Immature natural killer cell (primary cell): ENCODE measurements around the gene TLK2. TPM values are rescaled to one million over a fixed set of nuclear protein-coding genes. Genes with fewer than 3 reads are reported as not detected.
A peak's percentile ranks its signal among the peaks of the same experiment; 100 is the strongest.
"Not testable (repeated sequence)": the region's sequence is repeated elsewhere in the genome, so short reads cannot be mapped to it uniquely, and the experiment has no call there.

ENCODE experiments used
- DNase-seq, 3 donors: peaks; one replicate each; pipeline ENCODE4 v3.0.0; 2022; ENCODE audit warnings: mixed read lengths in 1 of 3
- H3K27ac Mint-ChIP-seq, 6 donors: one replicate each; pipeline ENCODE4 v1.8.0; 2020; ENCODE audit warnings: mixed read lengths in 6 of 6, mild to moderate bottlenecking in 5 of 6, inconsistent platforms in 4 of 6, moderate library complexity in 3 of 6
- H3K27me3 Mint-ChIP-seq, 3 donors: one replicate each; pipeline ENCODE4 v1.8.0; 2020 to 2021; ENCODE audit warnings: low read depth in 3 of 3, mild to moderate bottlenecking in 3 of 3, mixed read lengths in 3 of 3, moderate library complexity in 3 of 3, inconsistent platforms in 1 of 3
- H3K36me3 Mint-ChIP-seq, 3 donors: one replicate each; pipeline ENCODE4 v1.8.0; 2020; ENCODE audit warnings: mixed read lengths in 3 of 3, inconsistent platforms in 2 of 3, mild to moderate bottlenecking in 2 of 3
- H3K4me1 Mint-ChIP-seq, 2 donors: one replicate each; pipeline ENCODE4 v1.8.0; 2020; ENCODE audit warnings: inconsistent platforms in 2 of 2, mild to moderate bottlenecking in 2 of 2, mixed read lengths in 2 of 2, moderate library complexity in 1 of 2
- H3K4me3 Mint-ChIP-seq, 5 donors: one replicate each; pipeline ENCODE4 v1.8.0; 2020; ENCODE audit warnings: mild to moderate bottlenecking in 5 of 5, mixed read lengths in 5 of 5, inconsistent platforms in 3 of 5, moderate library complexity in 3 of 5
- H3K9me3 Mint-ChIP-seq, 6 donors: one replicate each; pipeline ENCODE4 v1.8.0; 2020; ENCODE audit warnings: mild to moderate bottlenecking in 6 of 6, mixed read lengths in 6 of 6, inconsistent platforms in 4 of 6, moderate library complexity in 3 of 6
- polyA plus RNA-seq, 3 donors: library from polyadenylated mRNA; unstranded; fragments of 300-500 nt; fragmentation: Illumina TruSeq; gene quantifications; one replicate each; pipeline ENCODE4 v1.2.3, GENCODE V29; 2021

Gene TLK2
- polyA plus RNA-seq, 3 donors from 2014 or later, result 6.4 to 19.7 (median 6.6) TPM

DNA sequence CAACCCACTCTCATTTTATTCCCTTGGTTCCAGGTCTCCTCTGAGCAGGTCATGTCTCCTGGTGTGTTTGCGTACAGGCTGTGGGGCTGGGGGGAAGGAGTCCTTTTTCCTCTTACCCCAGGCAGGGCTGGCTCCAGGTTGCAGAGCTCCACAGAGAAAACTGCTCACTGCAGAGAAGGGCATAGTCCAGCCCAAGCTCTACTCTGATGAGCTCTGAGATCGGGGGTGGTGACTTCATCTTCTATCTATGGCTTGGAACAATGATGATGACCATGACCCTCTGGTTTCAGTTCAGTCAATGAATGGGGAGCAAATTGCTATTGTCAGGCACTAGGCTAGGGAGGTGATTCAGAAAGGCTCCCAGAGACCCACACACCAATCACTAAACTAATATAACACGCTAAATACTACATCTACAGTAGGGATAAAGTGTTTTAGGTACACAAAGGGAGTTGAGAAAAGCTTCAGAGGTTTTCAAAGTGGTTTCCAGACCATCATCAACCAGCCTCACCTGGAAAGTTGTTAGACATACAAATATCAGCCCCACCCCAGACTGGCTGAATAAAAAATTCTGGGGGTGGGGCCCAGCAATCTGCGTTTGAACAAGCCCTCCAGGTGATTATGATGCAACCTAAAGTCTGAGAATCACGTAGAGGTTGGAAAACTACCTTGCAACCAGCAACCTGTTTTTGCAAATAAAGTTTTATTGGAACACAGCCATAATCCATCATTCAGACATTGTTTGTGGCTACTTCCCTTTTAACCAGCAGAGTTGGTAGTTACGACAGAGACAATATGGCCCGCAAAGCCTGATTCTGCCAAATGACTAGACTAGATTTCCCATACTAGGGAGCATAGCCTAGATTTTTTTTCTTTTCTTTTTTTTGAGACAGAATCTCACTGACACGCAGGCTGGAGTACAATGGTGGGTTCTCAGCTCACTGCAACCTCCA lies 5.3 kb upstream of the TLK2 start:
- not testable (repeated sequence) for H3K36me3 Mint-ChIP-seq, H3K9me3 Mint-ChIP-seq, DNase-seq, H3K4me1 Mint-ChIP-seq, H3K27me3 Mint-ChIP-seq, H3K4me3 Mint-ChIP-seq
- peak overlapping the region in 1 of 6 donors; percentile 29 for H3K27ac Mint-ChIP-seq

DNA sequence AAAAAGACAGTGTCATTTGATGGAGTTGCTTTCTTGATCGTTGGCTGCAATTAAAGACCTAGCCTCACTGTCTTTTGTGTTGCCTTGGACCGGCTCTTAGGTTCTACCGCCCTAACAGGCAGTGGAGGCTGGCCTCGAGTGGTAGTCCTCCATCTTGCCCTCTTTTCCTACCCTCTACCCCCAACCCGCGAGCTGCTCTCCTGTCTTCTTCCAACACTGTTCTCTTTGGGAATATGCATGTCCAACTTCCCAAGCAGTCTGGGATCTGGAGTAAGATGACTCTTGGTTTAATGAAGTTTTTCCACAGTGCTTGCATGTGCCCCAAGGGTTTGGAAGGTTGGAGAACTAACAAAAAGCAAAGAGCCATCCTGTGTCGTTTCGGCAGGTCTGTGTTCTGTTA lies 1.5 kb upstream of the TLK2 start:
- peak overlapping the region; percentile 82 to 93 (median 90) for H3K27ac Mint-ChIP-seq
- H3K36me3 Mint-ChIP-seq, H3K9me3 Mint-ChIP-seq, DNase-seq: not testable (repeated sequence)
- peaks cover 25 to 31% of the 10 kb centered on the region in 2 donors for H3K4me1 Mint-ChIP-seq
- peak overlapping the region; percentile 81 to 89 (median 85) for H3K4me3 Mint-ChIP-seq
- H3K27me3 Mint-ChIP-seq, result peaks cover 1 to 12% (median 3%) of the 10 kb centered on the region in 3 donors

DNA sequence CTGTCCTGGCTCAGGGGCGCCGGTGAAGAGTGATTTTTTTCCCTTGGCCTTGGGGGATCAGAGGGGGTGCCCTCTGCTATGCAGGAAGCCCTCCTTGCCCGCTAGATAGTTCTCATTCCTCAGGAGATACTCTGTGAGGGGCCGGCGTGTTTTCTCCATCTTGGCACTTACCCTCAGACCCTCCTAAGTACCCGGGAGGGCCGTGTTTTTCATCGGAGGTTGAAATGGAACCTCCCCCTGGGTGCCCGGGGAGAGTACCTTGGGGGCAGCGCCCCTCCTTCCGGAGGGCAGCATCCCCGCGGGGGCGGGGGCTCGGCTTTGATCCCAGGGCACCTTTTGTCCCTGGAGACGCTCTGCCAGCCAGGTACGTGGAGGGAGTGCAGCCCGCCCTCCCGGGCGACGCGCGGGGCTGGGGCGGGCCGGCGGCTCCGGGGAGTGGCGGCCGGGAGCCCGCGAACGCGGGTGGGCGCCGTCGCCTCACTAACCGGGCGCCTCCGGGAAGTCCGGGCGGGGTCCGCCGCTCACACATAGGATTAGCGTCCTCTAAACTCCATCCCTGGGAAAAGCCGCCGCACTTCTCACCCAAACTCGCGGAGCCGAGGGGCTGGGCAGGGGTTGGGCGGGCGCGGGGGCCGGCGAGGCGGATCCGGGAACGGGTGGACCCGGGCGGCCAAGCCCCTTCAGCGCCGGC lies 762 bp upstream of the TLK2 start:
- not testable (repeated sequence) for H3K9me3 Mint-ChIP-seq, H3K36me3 Mint-ChIP-seq
- peaks cover 28 to 37% of the 10 kb centered on the region in 2 donors for H3K4me1 Mint-ChIP-seq
- H3K27me3 Mint-ChIP-seq, result peaks cover 1 to 12% (median 3%) of the 10 kb centered on the region in 3 donors
- DNase-seq, result peak; percentile 38 to 45 (median 43)
- H3K27ac Mint-ChIP-seq, result peak overlapping the region; percentile 82 to 93 (median 90)
- H3K4me3 Mint-ChIP-seq, result peak overlapping the region; percentile 81 to 89 (median 85)

DNA sequence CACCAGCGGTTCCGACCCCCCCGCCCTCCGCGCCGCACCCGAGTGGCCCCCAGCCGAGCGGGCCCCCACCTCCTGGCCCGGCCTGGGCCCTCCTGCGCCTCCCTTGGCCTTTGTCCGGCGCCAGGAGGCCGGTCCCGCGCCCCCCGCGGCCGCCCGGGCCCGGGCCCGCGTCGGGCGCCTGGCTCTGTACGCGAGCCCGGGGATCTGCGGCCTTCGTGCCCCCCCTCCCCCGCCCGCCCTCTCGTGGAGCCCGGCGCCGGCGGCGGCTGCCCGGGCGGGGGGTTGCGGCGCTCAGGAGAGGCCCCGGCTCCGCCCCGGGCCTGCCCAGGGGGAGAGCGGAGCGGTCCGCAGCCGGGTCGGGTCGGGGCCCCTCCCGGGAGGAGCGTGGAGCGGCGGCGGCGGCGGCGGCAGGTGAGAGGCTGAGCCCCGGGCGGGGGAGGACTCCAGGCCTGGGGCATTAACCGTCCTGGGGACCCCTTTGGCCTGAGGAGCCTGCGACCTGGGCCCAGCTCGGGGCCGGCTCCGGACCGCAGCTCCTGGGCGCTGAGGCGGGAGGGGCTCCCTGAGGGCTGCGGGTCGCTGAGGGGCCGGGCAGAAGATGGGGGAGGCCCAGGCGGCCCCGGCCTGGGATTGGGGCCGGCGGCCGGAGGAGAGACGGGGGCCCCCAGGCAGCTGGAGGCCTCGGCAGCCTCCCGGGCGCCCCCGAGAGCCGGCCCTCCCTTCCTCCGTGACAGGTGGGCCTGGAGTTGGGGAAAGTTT lies 434 bp downstream of the TLK2 start:
- not testable (repeated sequence) for H3K36me3 Mint-ChIP-seq, H3K9me3 Mint-ChIP-seq
- Mint-ChIP-seq H3K27ac (peak overlapping the region in 2 of 6 donors; percentile 92 to 96), H3K4me1 (peaks cover 32 to 42% of the 10 kb centered on the region in 2 donors), H3K27me3 (peaks cover 1 to 12% (median 3%) of the 10 kb centered on the region in 3 donors), H3K4me3 (peak overlapping the region in 4 of 5 donors; percentile 23 to 88 (median 87))
- DNase-seq, result peak in 1 of 3 donors; percentile 58

DNA sequence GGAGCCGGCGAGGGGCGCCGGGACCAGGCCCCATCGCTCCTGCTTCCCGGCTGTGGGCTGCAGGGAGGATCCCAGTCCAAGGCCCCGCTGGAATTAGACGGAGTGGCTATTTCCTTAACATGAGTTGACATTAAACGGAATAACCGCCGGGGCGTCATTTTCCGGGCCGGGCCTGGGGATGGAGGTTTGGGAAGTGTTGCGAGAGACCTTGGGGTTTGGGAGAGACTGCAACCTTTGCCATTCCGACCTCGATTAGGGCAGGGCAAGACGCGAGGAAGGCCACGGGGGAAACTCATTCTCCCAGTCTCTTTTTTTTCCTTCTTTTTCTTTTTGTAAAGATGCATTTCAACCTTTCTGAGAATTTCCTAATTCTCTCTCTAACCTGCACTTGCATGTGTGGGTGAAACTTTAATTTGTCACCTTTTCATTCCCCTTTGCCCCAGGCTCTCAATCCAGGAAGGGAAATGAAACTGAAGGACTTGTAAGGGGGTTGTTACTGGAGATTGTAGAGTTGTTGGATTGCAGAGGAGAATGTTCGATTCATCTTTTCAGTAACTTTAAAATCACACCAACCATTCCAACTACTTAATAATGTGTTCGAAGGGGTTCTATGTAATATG lies 1.1 kb downstream of the TLK2 start:
- Mint-ChIP-seq H3K4me3 (peak overlapping the region; percentile 87 to 95 (median 88)), H3K27ac (peak overlapping the region; percentile 91 to 96 (median 94)), H3K27me3 (peaks cover 1 to 12% (median 3%) of the 10 kb centered on the region in 3 donors), H3K4me1 (peaks cover 32 to 43% of the 10 kb centered on the region in 2 donors)
- H3K9me3 Mint-ChIP-seq, H3K36me3 Mint-ChIP-seq: not testable (repeated sequence)
- peak in 1 of 3 donors; percentile 13 for DNase-seq

DNA sequence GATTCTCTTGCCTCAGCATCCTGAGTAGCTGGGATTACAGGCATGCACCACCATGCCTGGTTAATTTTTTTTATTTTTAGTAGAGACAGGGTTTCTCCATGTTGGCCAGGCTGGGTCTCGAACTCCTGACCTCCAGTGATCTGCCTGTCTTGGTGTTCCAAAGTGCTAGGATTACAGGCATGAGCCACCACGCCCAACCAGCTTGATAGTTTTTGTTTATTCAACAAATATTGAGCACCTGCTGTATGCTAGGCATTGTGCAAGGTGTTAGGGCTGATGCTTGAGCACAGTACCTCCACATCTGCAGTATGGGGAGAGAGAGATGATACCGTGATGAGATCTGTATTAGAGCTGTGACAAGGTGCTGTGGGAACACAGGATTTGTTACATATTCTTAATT lies 3.9 kb downstream of the TLK2 start:
- H3K4me3 Mint-ChIP-seq, result not testable (repeated sequence)

DNA sequence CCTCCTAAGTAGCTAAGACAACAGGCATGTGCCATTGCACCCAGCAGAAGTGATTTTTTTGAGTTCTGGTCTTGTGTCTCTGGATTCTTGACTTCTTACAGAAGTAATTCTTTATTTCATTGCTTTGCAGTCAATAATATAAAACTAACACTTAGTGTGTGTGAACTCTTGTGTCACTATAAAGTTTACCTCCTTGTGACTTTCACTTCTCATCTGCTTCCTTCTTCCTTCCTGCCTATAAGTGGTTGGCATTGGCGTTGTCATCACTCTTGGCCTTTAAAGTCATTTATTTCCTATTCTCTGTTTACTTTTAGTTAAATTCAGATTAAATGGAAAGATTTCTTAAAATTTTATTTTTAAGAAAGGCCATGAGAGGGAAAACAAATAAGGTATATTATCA lies 12.4 kb downstream of the TLK2 start:
- H3K36me3 Mint-ChIP-seq, H3K27me3 Mint-ChIP-seq, H3K4me3 Mint-ChIP-seq, DNase-seq, H3K9me3 Mint-ChIP-seq: not testable (repeated sequence)
- Mint-ChIP-seq H3K27ac (peak overlapping the region in 1 of 6 donors; percentile 14), H3K4me1 (peaks cover 42 to 61% of the 10 kb centered on the region in 2 donors)

More for the DNA sequence above, 3.9 kb downstream of the TLK2 start:
- H3K27me3 Mint-ChIP-seq, H3K9me3 Mint-ChIP-seq, DNase-seq, H3K36me3 Mint-ChIP-seq: not testable (repeated sequence)
- peak overlapping the region in 1 of 6 donors; percentile 39 for H3K27ac Mint-ChIP-seq
- peaks cover 36 to 54% of the 10 kb centered on the region in 2 donors for H3K4me1 Mint-ChIP-seq

DNA sequence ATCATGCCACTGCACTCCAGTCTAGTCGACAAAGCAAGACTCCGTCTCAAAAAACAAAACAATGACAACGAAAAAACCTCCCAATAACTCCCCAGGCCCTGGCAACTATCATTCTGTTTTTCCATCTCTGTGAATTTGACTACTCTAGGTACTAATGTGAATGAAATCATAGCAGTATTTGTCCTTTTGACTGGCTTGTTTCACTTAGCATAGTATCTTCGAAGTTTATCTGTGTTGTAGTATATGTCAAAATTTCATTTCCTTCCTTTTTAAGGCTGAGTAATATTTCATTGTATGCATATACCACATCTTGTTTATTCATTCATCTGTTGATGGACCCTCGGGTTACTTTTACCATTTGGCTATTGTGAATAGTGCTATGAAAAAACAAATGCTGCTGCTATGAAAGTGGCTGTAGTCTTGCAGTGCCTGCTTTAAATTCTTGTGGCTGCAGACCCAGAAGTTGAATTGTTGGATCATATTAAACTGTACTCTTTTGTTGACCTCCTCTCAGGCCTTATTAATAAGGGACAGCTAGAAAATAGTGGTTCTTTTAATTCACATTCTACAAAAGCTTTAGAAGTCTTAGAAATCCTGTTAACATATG lies 14.5 kb downstream of the TLK2 start:
- H3K36me3 Mint-ChIP-seq, H3K27me3 Mint-ChIP-seq, H3K9me3 Mint-ChIP-seq, DNase-seq, H3K4me3 Mint-ChIP-seq: not testable (repeated sequence)
- Mint-ChIP-seq H3K27ac (peak overlapping the region in 2 of 6 donors; percentile 31 to 35), H3K4me1 (peaks cover 43 to 64% of the 10 kb centered on the region in 2 donors)

DNA sequence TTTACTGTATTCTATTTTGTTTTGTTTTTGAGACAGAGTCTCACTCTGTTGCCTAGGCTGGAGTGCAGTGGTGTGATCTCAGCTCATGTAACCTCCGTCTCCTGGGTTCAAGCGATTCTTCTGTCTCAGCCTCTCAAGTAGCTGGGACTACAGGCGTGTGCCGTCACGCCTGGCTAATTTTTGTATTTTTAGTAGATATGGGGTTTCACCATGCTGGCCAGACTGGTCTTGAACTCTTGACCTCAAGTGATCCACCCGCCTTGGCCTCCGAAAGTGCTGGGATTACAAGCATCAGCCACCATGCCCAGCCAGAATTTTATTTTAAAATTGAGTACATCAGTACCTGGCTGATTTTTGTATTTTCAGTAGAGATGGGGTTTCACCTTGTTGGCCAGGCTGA lies 15.4 kb downstream of the TLK2 start:
- not testable (repeated sequence) for H3K9me3 Mint-ChIP-seq, H3K27ac Mint-ChIP-seq, H3K36me3 Mint-ChIP-seq, H3K27me3 Mint-ChIP-seq, DNase-seq
- peaks cover 36 to 54% of the 10 kb centered on the region in 2 donors for H3K4me1 Mint-ChIP-seq
- H3K4me3 Mint-ChIP-seq, result peak overlapping the region in 1 of 5 donors; percentile 24

DNA sequence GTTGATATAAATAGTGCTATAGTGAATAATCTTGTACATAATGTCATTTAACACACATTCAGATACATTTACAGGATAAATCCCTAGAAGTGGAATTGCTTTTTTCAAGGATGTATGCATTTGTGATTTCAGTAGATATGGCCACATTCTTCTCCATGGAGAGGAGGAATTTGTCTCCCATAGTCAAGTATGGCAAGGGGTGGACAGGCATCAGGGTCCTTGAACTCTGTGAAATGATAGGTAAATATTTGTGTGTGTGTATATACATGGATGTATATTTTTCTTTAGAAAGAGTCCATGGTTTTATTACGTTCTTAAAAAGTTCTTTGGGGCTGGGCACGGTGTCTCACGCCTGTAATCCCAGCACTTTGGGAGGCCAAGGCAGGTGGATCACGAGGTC lies 17.7 kb downstream of the TLK2 start:
- peak overlapping the region in 2 of 6 donors; percentile 40 to 46 for H3K27ac Mint-ChIP-seq

DNA sequence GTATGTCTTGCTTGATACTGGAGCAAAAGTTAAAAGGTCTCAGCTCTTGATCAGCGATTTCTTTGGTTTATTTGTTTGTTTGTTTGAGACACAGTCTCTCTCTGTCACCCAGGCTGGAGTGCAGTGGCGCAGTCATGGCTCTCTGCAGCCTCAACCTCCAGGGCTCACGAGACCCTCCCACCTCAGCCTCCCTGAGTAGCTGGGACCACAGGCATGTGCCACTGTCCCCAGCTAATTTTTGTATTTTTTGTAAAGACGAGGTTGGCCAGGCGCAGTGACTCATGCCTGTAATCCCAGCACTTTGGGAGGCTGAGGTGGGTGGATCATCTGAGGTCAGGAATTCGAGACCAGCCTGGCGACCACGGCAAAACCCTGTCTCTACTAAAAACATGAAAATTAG lies 20.2 kb downstream of the TLK2 start:
- not testable (repeated sequence) for H3K4me3 Mint-ChIP-seq, DNase-seq, H3K9me3 Mint-ChIP-seq, H3K27ac Mint-ChIP-seq, H3K36me3 Mint-ChIP-seq, H3K27me3 Mint-ChIP-seq
- H3K4me1 Mint-ChIP-seq, result peaks cover 23 to 31% of the 10 kb centered on the region in 2 donors

More for the DNA sequence above, 17.7 kb downstream of the TLK2 start:
- H3K4me1 Mint-ChIP-seq, result peaks cover 32 to 44% of the 10 kb centered on the region in 2 donors
- not testable (repeated sequence) for DNase-seq, H3K9me3 Mint-ChIP-seq, H3K4me3 Mint-ChIP-seq, H3K27me3 Mint-ChIP-seq, H3K36me3 Mint-ChIP-seq

DNA sequence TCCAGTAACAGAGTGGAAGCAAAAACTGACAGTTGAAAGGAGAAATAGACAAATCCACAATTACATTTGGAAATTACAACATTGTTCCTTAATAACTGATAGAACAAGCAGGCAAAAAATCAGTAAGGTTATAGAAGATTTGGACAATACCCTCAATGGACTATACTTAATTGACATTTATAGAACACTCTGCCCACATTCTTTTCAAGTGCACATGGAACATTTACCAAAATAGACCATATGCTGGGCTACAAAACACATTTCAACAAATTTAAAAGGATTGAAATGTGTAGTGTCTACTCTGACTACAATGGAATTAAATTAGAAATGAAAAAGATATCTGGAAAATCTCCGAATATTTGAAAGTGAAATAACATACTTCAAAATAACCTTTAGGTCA lies 21.8 kb downstream of the TLK2 start:
- not testable (repeated sequence) for DNase-seq, H3K27ac Mint-ChIP-seq, H3K27me3 Mint-ChIP-seq, H3K36me3 Mint-ChIP-seq, H3K4me3 Mint-ChIP-seq, H3K9me3 Mint-ChIP-seq
- H3K4me1 Mint-ChIP-seq, result peaks cover 20 to 34% of the 10 kb centered on the region in 2 donors

DNA sequence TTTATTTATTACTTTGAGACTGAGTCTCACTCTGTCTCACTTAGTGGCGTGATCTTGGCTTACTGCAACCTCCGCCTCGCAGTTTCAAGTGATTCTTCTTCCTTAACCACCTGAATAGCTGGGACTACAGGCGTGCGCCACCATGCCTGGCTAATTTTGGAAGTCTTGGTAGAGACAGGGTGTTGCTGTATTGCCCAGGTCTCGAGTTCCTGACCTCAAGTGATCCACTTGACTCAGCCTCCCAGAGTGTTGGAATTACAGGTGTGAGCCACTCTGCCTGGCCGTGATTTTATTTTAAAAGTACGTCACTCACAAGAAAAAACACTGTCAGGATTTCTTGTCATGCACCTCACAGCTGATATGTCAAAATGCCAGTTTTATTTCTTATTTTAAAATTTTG lies 26.2 kb downstream of the TLK2 start:
- peaks cover 34 to 54% of the 10 kb centered on the region in 2 donors for H3K4me1 Mint-ChIP-seq
- not testable (repeated sequence) for H3K27ac Mint-ChIP-seq, H3K4me3 Mint-ChIP-seq, H3K36me3 Mint-ChIP-seq, H3K9me3 Mint-ChIP-seq, H3K27me3 Mint-ChIP-seq, DNase-seq
